OCI-LY3 (cell line): Measurements from ENCODE around the gene GABRB3.

Source experiments
- H2AFZ ChIP-seq: fragments of 200-600, 300-600 bp; shearing (Covaris generic); 2 replicates; pipeline ENCODE4 v1.6.0; 2014; ENCODE audit warnings: antibody characterized with exemption, low read depth, low read length
- H3K27ac ChIP-seq: fragments of 200-600, 300-600 bp; sonication (generic); 2 replicates; pipeline ENCODE4 v1.5.1; 2014; ENCODE audit warnings: mild to moderate bottlenecking, low read length, moderate library complexity, mixed read lengths
- H3K27me3 ChIP-seq: fragments of 200-600, 300-600 bp; sonication (generic); 2 replicates; pipeline ENCODE4 v1.6.1; 2014; ENCODE audit warnings: low read depth, low read length, mixed read lengths
- H3K36me3 ChIP-seq: fragments of 200-600, 300-600 bp; sonication (generic); replicated peaks from 2 replicates; pipeline ENCODE3; 2014; ENCODE audit warnings: low read depth, low read length, mixed read lengths
- H3K4me1 ChIP-seq: fragments of 300-600, 200-600 bp; sonication (generic); 2 replicates; pipeline ENCODE4 v1.6.1; 2014; ENCODE audit warnings: low read length, mixed read lengths
- H3K4me2 ChIP-seq: fragments of 200-600, 300-600 bp; sonication (generic); 2 replicates; pipeline ENCODE4 v1.6.1; 2014; ENCODE audit warnings: low read length, mixed read lengths
- H3K4me3 ChIP-seq: fragments of 300-600, 200-600 bp; sonication (generic); 2 replicates; pipeline ENCODE4 v1.5.1; 2014; ENCODE audit warnings: antibody characterized with exemption, mild to moderate bottlenecking, low read length, moderate library complexity
- H3K79me2 ChIP-seq: fragments of 300-600, 200-600 bp; shearing (Covaris generic); 2 replicates; pipeline ENCODE4 v1.6.1; 2014; ENCODE audit warnings: mild to moderate bottlenecking, low read length, mixed read lengths
- H3K9ac ChIP-seq: fragments of 300-600, 200-600 bp; shearing (Covaris generic); 2 replicates; pipeline ENCODE4 v1.6.0; 2014; ENCODE audit warnings: mild to moderate bottlenecking, low read length, moderate library complexity
- H3K9me3 ChIP-seq: fragments of 200-600, 300-600 bp; shearing (Covaris generic); 2 replicates; pipeline ENCODE4 v1.6.1; 2014; ENCODE audit warnings: low read length, mixed read lengths; ENCODE audit not compliant: insufficient read depth
- H4K20me1 ChIP-seq: fragments of 200-600, 300-600 bp; sonication (generic); 2 replicates; pipeline ENCODE4 v1.6.1; 2016; ENCODE audit warnings: low read length, mixed read lengths; ENCODE audit not compliant: insufficient read depth
- EZH2phosphoT487 ChIP-seq: fragments of 200-600 bp; shearing (Covaris generic); IDR thresholded peaks from 2 replicates; pipeline ENCODE4 v1.6.1; 2018; ENCODE audit warnings: antibody characterized with exemption, mixed run types, low read depth
- TF ChIP-seq, protein P1 (sequence below): fragments of 200-600, 300-600 bp; sonication (generic); IDR thresholded peaks from 2 replicates; pipeline ENCODE4 v1.5.1; 2014; ENCODE audit warnings: antibody characterized with exemption, low read length, low read depth

GABRB3 gene

DNA sequence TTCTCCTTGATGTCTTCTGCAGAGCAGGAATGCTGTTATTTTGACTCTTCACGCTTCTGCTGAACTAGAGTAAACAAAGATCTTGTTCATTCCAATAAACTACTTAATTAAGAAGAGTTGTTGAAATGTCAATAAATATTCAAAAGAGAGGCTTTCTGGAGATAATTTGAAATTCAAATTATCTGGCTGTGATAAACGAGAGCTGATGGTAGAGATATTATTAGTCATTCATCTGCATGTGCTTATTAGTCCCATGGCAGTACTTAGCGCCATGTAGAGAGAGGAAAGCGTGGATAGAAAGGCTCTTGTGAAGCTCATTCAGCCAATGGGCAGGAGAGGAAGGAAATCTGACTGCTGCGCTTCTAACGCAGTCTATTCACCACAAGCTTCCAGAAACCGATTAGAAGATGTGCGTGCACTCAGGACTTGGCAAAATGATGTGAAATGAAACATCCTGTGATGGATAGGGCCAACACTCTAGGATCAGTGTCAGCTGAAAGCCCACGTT lies 251.1 kb downstream of the GABRB3 start:
- TF ChIP-seq EZH2phosphoT487, result no peak
- TF ChIP-seq, protein P1, sequence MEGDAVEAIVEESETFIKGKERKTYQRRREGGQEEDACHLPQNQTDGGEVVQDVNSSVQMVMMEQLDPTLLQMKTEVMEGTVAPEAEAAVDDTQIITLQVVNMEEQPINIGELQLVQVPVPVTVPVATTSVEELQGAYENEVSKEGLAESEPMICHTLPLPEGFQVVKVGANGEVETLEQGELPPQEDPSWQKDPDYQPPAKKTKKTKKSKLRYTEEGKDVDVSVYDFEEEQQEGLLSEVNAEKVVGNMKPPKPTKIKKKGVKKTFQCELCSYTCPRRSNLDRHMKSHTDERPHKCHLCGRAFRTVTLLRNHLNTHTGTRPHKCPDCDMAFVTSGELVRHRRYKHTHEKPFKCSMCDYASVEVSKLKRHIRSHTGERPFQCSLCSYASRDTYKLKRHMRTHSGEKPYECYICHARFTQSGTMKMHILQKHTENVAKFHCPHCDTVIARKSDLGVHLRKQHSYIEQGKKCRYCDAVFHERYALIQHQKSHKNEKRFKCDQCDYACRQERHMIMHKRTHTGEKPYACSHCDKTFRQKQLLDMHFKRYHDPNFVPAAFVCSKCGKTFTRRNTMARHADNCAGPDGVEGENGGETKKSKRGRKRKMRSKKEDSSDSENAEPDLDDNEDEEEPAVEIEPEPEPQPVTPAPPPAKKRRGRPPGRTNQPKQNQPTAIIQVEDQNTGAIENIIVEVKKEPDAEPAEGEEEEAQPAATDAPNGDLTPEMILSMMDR, result no peak
- Histone ChIP-seq H3K27ac (no peak overlapping the region), H3K4me3 (no peak overlapping the region), H3K79me2 (no peaks in the 10 kb centered on the region), H2AFZ (no peak overlapping the region), H3K36me3 (no peaks in the 10 kb centered on the region), H3K9me3 (no peaks in the 10 kb centered on the region), H3K4me2 (no peak overlapping the region), H3K9ac (no peak overlapping the region), H3K27me3 (no peaks in the 10 kb centered on the region), H4K20me1 (no peaks in the 10 kb centered on the region), H3K4me1 (no peaks in the 10 kb centered on the region)

DNA sequence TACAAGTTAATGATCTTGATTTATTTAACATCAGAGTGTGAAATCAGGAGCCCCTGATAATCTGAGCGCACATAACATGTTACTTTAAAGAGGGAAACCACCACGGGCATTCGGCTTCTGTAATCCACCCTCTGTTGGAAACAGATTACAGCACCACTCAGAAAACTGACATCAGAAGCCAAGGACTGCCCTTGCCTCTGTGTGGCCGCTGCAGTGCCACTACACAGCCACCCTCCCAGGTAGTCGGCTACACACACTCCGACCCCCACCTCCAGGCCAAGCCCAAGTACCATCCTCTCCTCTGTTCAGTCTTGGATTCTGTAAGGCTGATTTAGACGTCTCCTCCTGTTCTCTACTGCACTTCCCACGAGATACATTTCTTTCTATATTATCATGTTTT lies 251.7 kb downstream of the GABRB3 start:
- H3K9me3 ChIP-seq, result no peaks in the 10 kb centered on the region
- H2AFZ ChIP-seq, result no peak overlapping the region
- H3K27ac ChIP-seq, result no peak overlapping the region
- no peaks in the 10 kb centered on the region for H3K27me3 ChIP-seq
- H4K20me1 ChIP-seq, result no peaks in the 10 kb centered on the region
- H3K36me3 ChIP-seq, result no peaks in the 10 kb centered on the region
- no peak overlapping the region for H3K4me3 ChIP-seq
- no peak overlapping the region for H3K4me2 ChIP-seq
- TF ChIP-seq, protein P1, result no peak
- TF ChIP-seq EZH2phosphoT487, result no peak
- no peaks in the 10 kb centered on the region for H3K79me2 ChIP-seq
- H3K9ac ChIP-seq, result no peak overlapping the region
- no peaks in the 10 kb centered on the region for H3K4me1 ChIP-seq

DNA sequence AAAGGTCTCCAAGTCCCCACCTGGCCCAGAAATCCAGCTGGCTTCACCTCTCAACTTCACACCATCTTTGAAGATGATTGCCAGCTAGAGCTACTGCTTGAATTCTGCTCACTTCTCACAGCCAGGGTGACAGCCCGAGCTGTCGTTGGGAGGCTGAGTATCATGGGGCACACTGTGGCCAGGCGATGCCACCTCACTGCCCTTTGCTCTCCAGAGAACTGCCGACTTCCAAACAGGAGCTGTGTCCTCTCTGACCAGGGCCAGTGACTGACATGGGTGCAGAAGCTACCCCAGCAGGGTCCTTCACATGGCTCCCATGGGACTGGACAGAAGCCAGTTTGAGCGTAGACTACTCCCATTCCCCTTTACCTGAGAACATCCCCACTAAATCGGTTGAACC lies 254.0 kb downstream of the GABRB3 start:
- H3K79me2 ChIP-seq, result no peaks in the 10 kb centered on the region
- no peak overlapping the region for H3K4me2 ChIP-seq
- H3K27me3 ChIP-seq, result no peaks in the 10 kb centered on the region
- no peak overlapping the region for H3K9ac ChIP-seq
- no peak overlapping the region for H3K27ac ChIP-seq
- no peaks in the 10 kb centered on the region for H3K9me3 ChIP-seq
- no peak overlapping the region for H3K4me3 ChIP-seq
- TF ChIP-seq, protein P1, result no peak
- TF ChIP-seq EZH2phosphoT487, result no peak
- no peak overlapping the region for H2AFZ ChIP-seq
- no peaks in the 10 kb centered on the region for H3K4me1 ChIP-seq
- H3K36me3 ChIP-seq, result no peaks in the 10 kb centered on the region
- H4K20me1 ChIP-seq, result no peaks in the 10 kb centered on the region

DNA sequence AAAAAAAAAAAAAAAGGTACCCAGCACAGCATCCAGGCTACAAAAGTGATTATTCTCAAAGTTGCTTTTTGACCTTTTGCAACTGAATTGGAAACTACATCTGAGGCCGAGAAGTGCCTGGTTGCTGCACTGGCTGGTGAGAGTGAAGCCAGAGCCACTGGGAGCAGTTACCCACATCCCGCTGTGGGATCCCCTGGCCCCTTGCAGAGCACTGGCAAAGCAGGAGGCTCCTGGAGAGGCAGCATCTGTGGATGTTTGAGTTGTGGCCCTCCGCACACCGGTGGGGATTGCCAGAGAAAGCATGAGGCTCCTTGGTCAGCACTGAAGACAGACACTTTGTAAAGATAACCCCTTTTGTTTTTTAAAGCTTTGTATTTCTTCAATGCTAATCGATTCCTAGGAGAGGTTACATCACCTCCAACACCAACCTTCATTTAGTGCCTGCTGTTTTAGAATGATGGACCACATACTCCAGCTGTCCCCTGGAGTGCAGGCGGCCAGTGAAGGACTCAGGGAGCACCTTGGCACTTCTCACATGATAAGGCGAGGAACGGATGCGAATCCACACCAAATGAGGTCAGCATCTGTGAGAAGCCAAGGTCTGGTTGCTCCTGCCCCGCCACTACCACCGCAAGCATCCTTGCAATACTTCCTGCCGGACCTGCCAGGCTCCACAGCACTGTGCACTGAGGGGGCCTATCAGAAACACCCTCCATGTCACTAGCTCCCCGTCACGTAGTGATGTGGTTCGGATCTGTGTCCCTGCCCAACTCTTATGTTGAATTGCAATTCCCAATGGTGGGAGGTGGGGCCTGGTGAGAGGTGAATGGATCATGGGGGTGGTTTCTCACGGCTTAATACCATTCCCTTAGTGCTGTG lies 256.5 kb downstream of the GABRB3 start:
- Histone ChIP-seq H3K79me2 (no peaks in the 10 kb centered on the region), H3K27ac (no peak overlapping the region), H2AFZ (no peak overlapping the region), H3K36me3 (no peaks in the 10 kb centered on the region), H3K27me3 (no peaks in the 10 kb centered on the region), H3K9me3 (no peaks in the 10 kb centered on the region), H3K4me2 (no peak overlapping the region), H3K4me1 (no peaks in the 10 kb centered on the region), H4K20me1 (no peaks in the 10 kb centered on the region), H3K4me3 (no peak overlapping the region), H3K9ac (no peak overlapping the region)
- no peak for TF ChIP-seq EZH2phosphoT487
- TF ChIP-seq, protein P1, result no peak
